CD8-positive, alpha-beta memory T cell (primary cell): ENCODE data around the gene RSPRY1. TPM values are rescaled to one million over a fixed set of nuclear protein-coding genes. Genes with fewer than 3 reads are reported as not detected.
A peak's percentile ranks its signal among the peaks of the same experiment; 100 is the strongest.

ENCODE experiments used
- CTCF ChIA-PET: fragments of 350-600 bp; sonication (Branson Sonifier 250); formaldehyde crosslinking; loops from one replicate; lab custom pipeline; 2021; ENCODE audit warnings: antibody characterized with exemption; lab: Charles Lee
- POLR2A ChIA-PET: fragments of 350-600 bp; sonication (Branson Sonifier 250); formaldehyde crosslinking; loops from one replicate; lab custom pipeline; 2021; ENCODE audit warnings: antibody characterized with exemption; lab: Charles Lee
- DNase-seq, 5 donors: peaks; one replicate each; pipeline versions ENCODE4 v3.0.0 to v3.0.0-alpha.2; 2020 to 2022; ENCODE audit warnings: mixed read lengths in 1 of 5
- H3K27ac ChIP-seq: one replicate; pipeline ENCODE4 v1.7.0; 2013; ENCODE audit warnings: low read depth, mild to moderate bottlenecking, low read length, moderate library complexity
- H3K27me3 ChIP-seq: 2 replicates; pipeline ENCODE4 v1.7.0; 2013; ENCODE audit warnings: low read length, mild to moderate bottlenecking; ENCODE audit not compliant: insufficient read depth, poor library complexity, severe bottlenecking
- H3K36me3 ChIP-seq: 2 replicates; pipeline ENCODE4 v1.7.0; 2013; ENCODE audit warnings: mild to moderate bottlenecking, low read length, moderate library complexity; ENCODE audit not compliant: insufficient read depth
- H3K4me1 ChIP-seq: 2 replicates; pipeline ENCODE4 v1.7.0; 2013; ENCODE audit warnings: mild to moderate bottlenecking, low read length, moderate library complexity; ENCODE audit not compliant: insufficient read depth
- H3K4me3 ChIP-seq: 2 replicates; pipeline ENCODE4 v1.7.0; 2013; ENCODE audit warnings: mild to moderate bottlenecking, low read length
- H3K9me3 ChIP-seq: 2 replicates; pipeline ENCODE4 v1.7.0; 2013; ENCODE audit warnings: mild to moderate bottlenecking, low read length
- H3K27ac Mint-ChIP-seq, 8 donors: one replicate each; pipeline ENCODE4 v1.8.0; 2020 to 2021; ENCODE audit warnings: mixed read lengths in 8 of 8, mild to moderate bottlenecking in 6 of 8, inconsistent platforms in 3 of 8, moderate library complexity in 3 of 8
- H3K27me3 Mint-ChIP-seq, 2 donors: one replicate each; pipeline ENCODE4 v1.8.0; 2020 to 2021; ENCODE audit warnings: mixed read lengths in 2 of 2, mild to moderate bottlenecking in 1 of 2, moderate library complexity in 1 of 2
- H3K36me3 Mint-ChIP-seq, 3 donors: one replicate each; pipeline ENCODE4 v1.8.0; 2020 to 2021; ENCODE audit warnings: mixed read lengths in 3 of 3, inconsistent platforms in 1 of 3, mild to moderate bottlenecking in 1 of 3
- H3K4me1 Mint-ChIP-seq, 3 donors: one replicate each; pipeline ENCODE4 v1.8.0; 2020 to 2021; ENCODE audit warnings: mixed read lengths in 3 of 3, inconsistent platforms in 1 of 3, mild to moderate bottlenecking in 1 of 3
- H3K4me3 Mint-ChIP-seq, 7 donors: one replicate each; pipeline ENCODE4 v1.8.0; 2020 to 2021; ENCODE audit warnings: mixed read lengths in 7 of 7, mild to moderate bottlenecking in 6 of 7, moderate library complexity in 4 of 7, inconsistent platforms in 2 of 7
- H3K9me3 Mint-ChIP-seq, 5 donors: one replicate each; pipeline ENCODE4 v1.8.0; 2020 to 2022; ENCODE audit warnings: mixed read lengths in 5 of 5, mild to moderate bottlenecking in 3 of 5, moderate library complexity in 2 of 5, inconsistent platforms in 1 of 5
- polyA plus RNA-seq: library from polyadenylated mRNA; unstranded; fragments of 300-500 nt; fragmentation: Illumina TruSeq; gene quantifications from one replicate; pipeline ENCODE4 v1.2.3, GENCODE V29; 2021
- total RNA-seq, 2 experiments: library from RNA; stranded (reverse); gene quantifications; one replicate each; pipeline ENCODE4 v1.2.3, GENCODE V29; 2021

RSPRY1 gene
- total and polyA plus RNA-seq, 3 experiments from 2014 or later: 33.3 to 41.0 (median 36.6) TPM

DNA sequence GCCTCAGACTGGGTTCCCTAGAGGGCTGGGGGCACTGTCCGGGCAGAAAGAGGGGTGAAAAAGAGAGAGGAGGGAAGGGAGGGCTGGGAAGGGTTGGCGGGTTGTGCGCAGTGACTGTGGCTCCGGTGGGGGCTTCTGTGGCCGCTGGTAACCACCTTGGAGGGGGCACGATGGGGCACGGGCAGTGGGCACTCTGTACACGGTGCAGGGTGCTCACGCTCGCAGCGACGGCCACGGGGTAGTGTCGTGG is 97.8 kb downstream of the RSPRY1 start:
- H3K4me3 ChIP-seq: peak overlapping the region; percentile 28
- CTCF ChIA-PET: no interaction called here
- H3K27ac Mint-ChIP-seq: no peak overlapping the region
- H3K36me3 ChIP-seq: no peaks in the 10 kb centered on the region
- peaks cover 7 to 19% (median 16%) of the 10 kb centered on the region in 3 donors for H3K4me1 Mint-ChIP-seq
- no peaks in the 10 kb centered on the region for H3K9me3 Mint-ChIP-seq
- DNase-seq: no peak
- H3K27me3 ChIP-seq: peaks cover 10% of the 10 kb centered on the region
- H3K27ac ChIP-seq: no peak overlapping the region
- POLR2A ChIA-PET: no interaction called here
- H3K4me3 Mint-ChIP-seq: peak overlapping the region in 5 of 7 donors; percentile 70 to 89 (median 73)
- no peaks in the 10 kb centered on the region for H3K36me3 Mint-ChIP-seq
- H3K27me3 Mint-ChIP-seq: peaks cover 17 to 24% of the 10 kb centered on the region in 2 donors
- H3K4me1 ChIP-seq: peaks cover 18% of the 10 kb centered on the region
- H3K9me3 ChIP-seq: no peaks in the 10 kb centered on the region

DNA sequence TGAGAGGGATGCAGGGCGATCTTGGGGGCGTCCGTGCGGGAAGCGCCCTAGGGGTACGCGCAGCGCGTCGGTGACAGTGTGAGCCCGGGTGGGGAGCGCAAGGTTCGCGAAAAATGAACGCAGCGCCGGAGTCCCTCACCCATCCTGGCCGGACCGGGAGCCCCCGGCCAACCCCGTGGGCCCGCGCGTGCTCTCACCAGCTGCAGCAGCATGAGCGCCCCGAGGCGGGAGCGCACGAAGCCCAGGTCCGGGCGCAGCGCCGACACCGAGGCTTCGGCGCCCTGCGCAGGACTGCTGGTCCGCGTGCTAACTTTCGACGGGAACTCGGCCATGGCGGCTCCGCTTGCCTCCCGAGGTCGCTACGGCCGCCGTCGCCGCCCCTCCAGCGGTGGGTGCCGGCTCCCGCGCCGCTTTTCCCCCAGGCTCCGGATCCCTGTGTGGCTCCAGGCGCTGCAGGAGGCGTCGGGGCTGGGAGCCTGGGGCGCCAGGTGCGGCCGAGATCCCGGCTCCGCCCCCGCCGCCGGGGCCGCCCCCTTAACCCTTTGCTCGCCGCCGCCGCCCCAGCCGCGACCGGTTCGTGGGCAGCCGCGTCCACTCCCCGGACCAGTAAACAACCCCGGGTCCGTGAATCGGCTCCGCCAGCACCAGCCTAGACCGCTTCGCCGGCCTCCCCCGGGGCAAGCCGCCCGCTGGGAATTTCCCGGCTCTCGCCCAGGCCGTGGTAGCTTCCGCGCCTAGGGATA is 98.3 kb downstream of the RSPRY1 start, which contains the start of gene PLLP:
Gene PLLP, minus strand, starts transcription at position 464 of the 743 bp plus-strand sequence. Its CDS starts 132 bp downstream, at position 332.
- peaks cover 7 to 19% (median 17%) of the 10 kb centered on the region in 3 donors for H3K4me1 Mint-ChIP-seq
- peaks cover 10% of the 10 kb centered on the region for H3K27me3 ChIP-seq
- no peaks in the 10 kb centered on the region for H3K9me3 Mint-ChIP-seq
- H3K4me3 ChIP-seq: peak within 1 kb of the TSS; percentile 53
- DNase-seq: peak in 4 of 5 donors; percentile 13 to 59 (median 32)
- no peaks in the 10 kb centered on the region for H3K36me3 ChIP-seq
- peak within 1 kb of the TSS; percentile 4 for H3K27ac ChIP-seq
- no peaks in the 10 kb centered on the region for H3K36me3 Mint-ChIP-seq
- H3K4me1 ChIP-seq: peaks cover 16% of the 10 kb centered on the region
- peak within 1 kb of the TSS; percentile 58 to 89 (median 71) for H3K4me3 Mint-ChIP-seq
- H3K27ac Mint-ChIP-seq: peak within 1 kb of the TSS in 1 of 8 donors; percentile 21
- peaks cover 17 to 24% of the 10 kb centered on the region in 2 donors for H3K27me3 Mint-ChIP-seq
- ChIA-PET CTCF (no interaction called here), POLR2A (no interaction called here)
- H3K9me3 ChIP-seq: no peaks in the 10 kb centered on the region

DNA sequence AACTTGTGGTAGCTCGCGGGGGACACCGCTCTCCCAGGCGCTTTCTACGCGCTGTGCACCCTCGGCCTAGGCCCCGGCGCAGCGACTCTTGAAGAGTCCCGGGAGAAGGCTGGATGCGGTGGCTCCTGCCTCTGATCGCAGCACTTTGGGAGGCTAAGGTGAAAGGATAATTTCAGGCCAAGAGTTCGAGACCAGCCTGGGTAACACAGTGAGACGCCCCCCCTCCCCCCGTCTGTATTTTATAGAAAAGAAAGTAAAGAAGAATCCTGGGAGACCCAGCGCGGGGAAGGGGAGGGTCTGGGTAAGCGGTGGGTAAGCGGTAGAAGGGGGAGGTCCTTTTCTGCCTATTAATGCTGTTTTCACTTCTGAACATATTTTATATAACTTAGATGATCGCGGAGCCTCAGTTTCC is 98.8 kb downstream of the RSPRY1 start:
- POLR2A ChIA-PET: no interaction called here
- no peaks in the 10 kb centered on the region for H3K36me3 Mint-ChIP-seq

DNA sequence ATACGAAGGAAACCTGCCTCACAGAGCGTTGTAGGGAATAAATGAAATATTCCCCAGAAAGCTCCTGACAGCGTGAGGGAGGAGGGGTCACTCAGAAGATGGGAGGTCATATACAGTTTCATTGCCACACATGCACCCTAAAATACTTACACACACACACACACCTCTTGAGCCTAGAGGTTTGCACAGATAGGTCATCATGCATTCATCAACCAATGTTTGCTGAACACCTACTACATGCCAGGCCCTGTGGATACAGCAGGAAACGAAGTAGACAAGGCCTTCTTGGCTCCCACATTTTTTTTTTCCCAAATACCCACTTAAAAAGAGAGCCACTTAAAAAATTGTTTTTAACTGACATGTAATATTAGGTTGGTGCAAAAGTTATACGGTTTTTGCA is 99.2 kb downstream of the RSPRY1 start:
- Mint-ChIP-seq H3K4me1 (peaks cover 7 to 18% (median 14%) of the 10 kb centered on the region in 3 donors), H3K36me3 (no peaks in the 10 kb centered on the region), H3K27me3 (peaks cover 17 to 24% of the 10 kb centered on the region in 2 donors), H3K4me3 (peak overlapping the region in 6 of 7 donors; percentile 45 to 67 (median 62)), H3K27ac (no peak overlapping the region), H3K9me3 (no peaks in the 10 kb centered on the region)
- H3K27ac ChIP-seq: no peak overlapping the region
- H3K4me1 ChIP-seq: peaks cover 11% of the 10 kb centered on the region
- DNase-seq: peak in 1 of 5 donors; percentile 15
- peak overlapping the region; percentile 53 for H3K4me3 ChIP-seq
- no peaks in the 10 kb centered on the region for H3K9me3 ChIP-seq
- H3K36me3 ChIP-seq: no peaks in the 10 kb centered on the region
- H3K27me3 ChIP-seq: peaks cover 10% of the 10 kb centered on the region
- ChIA-PET POLR2A (no interaction called here), CTCF (no interaction called here)

More for the DNA sequence above, 98.8 kb downstream of the RSPRY1 start:
- Histone ChIP-seq H3K4me3 (peak overlapping the region; percentile 53), H3K27ac (peak overlapping the region; percentile 4), H3K36me3 (no peaks in the 10 kb centered on the region), H3K9me3 (no peaks in the 10 kb centered on the region), H3K4me1 (peaks cover 14% of the 10 kb centered on the region), H3K27me3 (peaks cover 10% of the 10 kb centered on the region)
- Mint-ChIP-seq H3K27me3 (peaks cover 17 to 24% of the 10 kb centered on the region in 2 donors), H3K4me1 (peaks cover 7 to 21% (median 18%) of the 10 kb centered on the region in 3 donors), H3K4me3 (peak overlapping the region in 6 of 7 donors; percentile 45 to 67 (median 62)), H3K27ac (peak overlapping the region in 1 of 8 donors; percentile 21), H3K9me3 (no peaks in the 10 kb centered on the region)
- DNase-seq: peak in 1 of 5 donors; percentile 6
- CTCF ChIA-PET: no interaction called here

DNA sequence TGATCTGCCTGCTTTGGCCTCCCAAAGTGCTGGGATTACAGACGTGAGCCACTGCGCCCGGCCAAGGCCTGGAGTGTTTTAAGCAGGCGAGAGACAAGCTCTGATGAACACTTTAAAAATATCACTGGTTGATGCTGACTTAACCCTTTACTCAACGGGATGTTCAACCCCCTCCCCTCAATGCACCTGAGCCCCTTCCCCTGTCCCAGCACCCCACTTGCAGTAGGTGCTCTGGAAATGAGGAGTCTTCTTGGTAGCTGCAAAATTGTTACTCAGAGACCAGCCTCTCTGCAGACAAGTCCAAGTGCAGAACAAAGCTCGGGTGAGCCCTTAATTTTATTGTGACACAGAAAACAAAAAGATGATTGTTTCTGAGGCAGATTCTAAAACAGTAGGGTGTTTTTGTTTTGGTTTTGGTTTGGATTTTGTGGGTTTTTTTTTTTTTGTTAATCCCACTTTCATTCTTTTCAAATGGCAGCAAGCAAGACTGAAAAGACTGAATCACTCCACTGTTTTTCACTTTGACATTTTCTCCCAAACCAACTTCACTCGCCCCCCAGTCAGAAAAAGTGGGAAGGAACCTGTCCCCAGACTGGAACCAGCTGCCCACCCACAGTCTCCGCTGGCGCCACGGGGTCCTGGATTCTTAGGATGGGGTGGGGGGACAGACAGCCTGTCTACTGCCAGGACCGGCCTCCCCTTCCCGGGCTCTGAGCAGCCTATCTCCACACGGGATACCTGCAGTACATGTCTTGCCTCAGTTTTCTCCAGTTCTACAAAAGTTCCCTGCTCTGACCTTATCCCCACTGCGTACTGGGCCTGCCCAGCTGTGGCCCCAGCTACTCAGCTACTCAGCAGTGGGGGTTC is 103.5 kb downstream of the RSPRY1 start:
- no peak for DNase-seq
- H3K9me3 Mint-ChIP-seq: no peaks in the 10 kb centered on the region
- no peak overlapping the region for H3K27ac ChIP-seq
- peaks cover 5% of the 10 kb centered on the region for H3K4me1 ChIP-seq
- H3K27me3 Mint-ChIP-seq: peaks cover 8 to 13% of the 10 kb centered on the region in 2 donors
- CTCF ChIA-PET: interaction anchor here (2.1 kb wide), 1 partner anchor 127 kb away, joined by 6 read pairs; no protein-coding TSS in a partner anchor
- H3K36me3 ChIP-seq: no peaks in the 10 kb centered on the region
- H3K9me3 ChIP-seq: no peaks in the 10 kb centered on the region
- H3K36me3 Mint-ChIP-seq: no peaks in the 10 kb centered on the region
- H3K4me1 Mint-ChIP-seq: peaks cover 5 to 11% (median 6%) of the 10 kb centered on the region in 3 donors
- H3K27me3 ChIP-seq: peaks cover 6% of the 10 kb centered on the region
- H3K27ac Mint-ChIP-seq: no peak overlapping the region
- H3K4me3 ChIP-seq: no peak overlapping the region
- no peak overlapping the region for H3K4me3 Mint-ChIP-seq
- POLR2A ChIA-PET: interaction anchor here (0.9 kb wide), 1 partner anchor 10 kb away, joined by 3 read pairs; no protein-coding TSS in a partner anchor

Other genes starting within 250 kb of the RSPRY1 start
- gene CETP, start 224.4 kb upstream of the RSPRY1 start, total RNA-seq: not detected
- not detected for gene CETP, start 224.4 kb upstream of the RSPRY1 start, polyA plus RNA-seq
- gene NLRC5, start 196.8 kb upstream of the RSPRY1 start, total RNA-seq: 100 to 1,000 TPM; 173 to 178 TPM
- 165 TPM for gene NLRC5, start 196.8 kb upstream of the RSPRY1 start, polyA plus RNA-seq
- gene CPNE2, start 93.7 kb upstream of the RSPRY1 start, total RNA-seq: 1 to 10 TPM; 9.4 TPM
- 90.4 TPM for gene CPNE2, start 93.7 kb upstream of the RSPRY1 start, polyA plus RNA-seq
- 100 to 1,000 TPM; 103 to 111 TPM for gene PSME3IP1, start 290 bp upstream of the RSPRY1 start, total RNA-seq
- 62.3 TPM for gene PSME3IP1, start 290 bp upstream of the RSPRY1 start, polyA plus RNA-seq
- gene ARL2BP, start 58.9 kb downstream of the RSPRY1 start, total RNA-seq: 10 to 100 TPM; 29.9 to 30.1 TPM
- 112 TPM for gene ARL2BP, start 58.9 kb downstream of the RSPRY1 start, polyA plus RNA-seq
- gene PLLP, start 98.3 kb downstream of the RSPRY1 start, total RNA-seq: under 1 TPM in 1 of 2 experiments, not detected in 1; 0.49 TPM
- 0.72 TPM for gene PLLP, start 98.3 kb downstream of the RSPRY1 start, polyA plus RNA-seq
- 10 to 100 TPM; 49.5 to 52.6 TPM for gene CCL22, start 172.5 kb downstream of the RSPRY1 start, total RNA-seq
- not detected for gene CCL22, start 172.5 kb downstream of the RSPRY1 start, polyA plus RNA-seq
- gene CX3CL1, start 186.2 kb downstream of the RSPRY1 start, total RNA-seq: not detected
- gene CX3CL1, start 186.2 kb downstream of the RSPRY1 start, polyA plus RNA-seq: not detected
- gene CCL17, start 218.4 kb downstream of the RSPRY1 start, total RNA-seq: 10 to 100 TPM; 18.6 to 18.9 TPM
- not detected for gene CCL17, start 218.4 kb downstream of the RSPRY1 start, polyA plus RNA-seq